Body of pancreas (tissue), 4 donors: ENCODE measurements around the gene CCDC146.
"Not testable (repeated sequence)": the region's sequence is repeated elsewhere in the genome, so short reads cannot be mapped to it uniquely, and the experiment has no call there.

Experiments used
- CTCF ChIP-seq, 7 experiments: fragments of 450-650 bp in 4 of 7; fragments of 200-600 bp in 3 of 7; sonication (generic) in 3 of 7; IDR thresholded peaks; one replicate each; pipeline ENCODE4 v1.5.1; 2016 to 2019; ENCODE audit warnings: antibody characterized with exemption in 7 of 7
- POLR2A ChIP-seq, 3 donors: fragments of 450-650 bp; IDR thresholded peaks; one replicate each; pipeline ENCODE4 v1.6.1; 2016; ENCODE audit warnings: antibody characterized with exemption in 3 of 3, mild to moderate bottlenecking in 2 of 3

DNA sequence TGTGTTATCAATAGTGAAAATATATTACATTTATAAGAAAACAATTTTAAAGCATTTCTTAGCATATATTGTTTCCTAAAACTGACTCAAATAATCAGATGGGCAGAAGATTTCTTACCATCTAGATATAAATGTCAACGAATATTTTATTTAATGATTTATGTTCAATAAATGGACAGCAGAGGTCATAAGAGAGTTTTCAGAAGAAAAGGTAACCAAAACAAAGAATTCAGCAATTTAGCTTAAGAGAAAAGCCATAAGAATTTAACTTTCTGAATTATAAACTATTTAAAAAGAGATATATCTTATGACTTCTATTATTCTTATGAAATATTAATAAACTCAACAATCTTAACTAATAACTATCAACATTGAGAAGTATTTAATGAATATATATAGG lies 3.1 kb downstream of the CCDC146 start:
- TF ChIP-seq CTCF, POLR2A (IDR thresholded peaks at IDR 0.05): not testable (repeated sequence)
